C1 segment of cervical spinal cord (tissue), 14 donors: ENCODE results near the gene RAD52.

Experiments used
- DNase-seq, 14 donors: peaks; one replicate each; lab custom pipeline; 2025; lab: John Stamatoyannopoulos, UW

RAD52 gene

DNA sequence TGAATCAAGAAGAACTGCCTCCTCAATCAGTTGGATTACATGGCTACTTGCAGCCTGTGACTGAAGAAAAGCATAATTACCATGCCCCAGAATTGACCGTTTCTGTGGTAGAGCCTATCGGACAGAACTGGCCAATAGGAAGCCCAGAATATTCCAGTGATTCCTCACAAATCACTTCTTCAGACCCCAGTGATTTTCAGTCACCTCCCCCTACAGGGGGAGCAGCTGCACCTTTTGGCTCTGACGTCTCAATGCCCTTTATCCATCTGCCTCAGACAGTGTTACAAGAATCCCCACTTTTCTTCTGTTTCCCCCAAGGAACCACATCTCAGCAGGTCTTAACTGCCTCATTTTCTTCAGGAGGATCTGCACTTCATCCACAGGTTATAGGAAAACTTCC, 80.8 kb downstream of the RAD52 start:
- DNase-seq = no peak

GRCh38 chr12:867905-868304, 81.6 kb downstream of the RAD52 start:
- DNase-seq = no peak

GRCh38 chr12:865614-866013, 83.9 kb downstream of the RAD52 start:
- no peak for DNase-seq

GRCh38 chr12:863285-863684, 86.2 kb downstream of the RAD52 start:
- no peak for DNase-seq

GRCh38 chr12:862303-862911, 87.1 kb downstream of the RAD52 start:
- no peak for DNase-seq
